SU-DHL-6 (cell line): ENCODE data around the gene LGR4.

ENCODE experiments used
- H2AFZ ChIP-seq: fragments of 200-600 bp; sonication (generic); 2 replicates; pipeline ENCODE4 v1.6.1; 2014; ENCODE audit warnings: low read depth, mild to moderate bottlenecking, moderate library complexity, mixed read lengths, antibody characterized with exemption, low read length; ENCODE audit not compliant: severe bottlenecking
- H3F3A ChIP-seq: fragments of 200-600 bp; shearing (Covaris generic); 2 replicates; pipeline ENCODE4 v1.6.0; 2016; ENCODE audit warnings: antibody characterized with exemption, mild to moderate bottlenecking; ENCODE audit not compliant: insufficient read depth
- H3K27ac ChIP-seq: fragments of 200-600 bp; sonication (generic); 2 replicates; pipeline ENCODE4 v1.5.1; 2016; ENCODE audit warnings: low read depth, mild to moderate bottlenecking, low read length, moderate library complexity, mixed read lengths
- H3K27me3 ChIP-seq: fragments of 200-600 bp; sonication (generic), shearing (Covaris generic); 2 replicates; pipeline ENCODE4 v1.6.0; 2014; ENCODE audit warnings: mild to moderate bottlenecking, low read length
- H3K36me3 ChIP-seq: fragments of 200-600 bp; sonication (generic); 2 replicates; pipeline ENCODE4 v1.6.1; 2014; ENCODE audit warnings: mild to moderate bottlenecking, low read length, mixed read lengths
- H3K4me2 ChIP-seq: fragments of 300-600, 200-600 bp; shearing (Covaris generic), sonication (generic); 2 replicates; pipeline ENCODE4 v1.6.0; 2014; ENCODE audit warnings: low read length, low read depth, mild to moderate bottlenecking; ENCODE audit not compliant: poor library complexity, severe bottlenecking
- H3K4me3 ChIP-seq: fragments of 200-600 bp; sonication (generic); 2 replicates; pipeline ENCODE4 v1.5.1; 2014; ENCODE audit warnings: antibody characterized with exemption, low read length, mild to moderate bottlenecking, mixed read lengths; ENCODE audit not compliant: insufficient read depth, poor library complexity, severe bottlenecking
- H3K79me2 ChIP-seq: fragments of 200-600 bp; sonication (generic); 2 replicates; pipeline ENCODE4 v1.6.1; 2014; ENCODE audit warnings: mild to moderate bottlenecking, low read length, moderate library complexity; ENCODE audit not compliant: insufficient read depth
- H3K9ac ChIP-seq: fragments of 200-600 bp; sonication (generic); 2 replicates; pipeline ENCODE4 v1.7.0; 2014; ENCODE audit warnings: mild to moderate bottlenecking, low read length
- H3K9me2 ChIP-seq: fragments of 200-600 bp; sonication (generic); replicated peaks from 2 replicates; pipeline ENCODE4 v1.6.1; 2014; ENCODE audit warnings: low read length; ENCODE audit not compliant: insufficient read depth
- H3K9me3 ChIP-seq: fragments of 200-600 bp; sonication (generic); 2 replicates; pipeline ENCODE4 v1.6.1; 2014; ENCODE audit warnings: low read length, mixed read lengths; ENCODE audit not compliant: insufficient read depth
- H4K20me1 ChIP-seq: fragments of 200-600 bp; sonication (generic); 2 replicates; pipeline ENCODE4 v1.6.1; 2014; ENCODE audit warnings: low read depth, mild to moderate bottlenecking, antibody characterized with exemption, low read length, moderate library complexity, mixed read lengths
- CTCF ChIP-seq: fragments of 200-600 bp; sonication (generic); IDR thresholded peaks from one replicate; pipeline ENCODE4 v1.5.1; 2017; ENCODE audit warnings: antibody characterized with exemption, mild to moderate bottlenecking, low read length, moderate library complexity; ENCODE audit not compliant: insufficient read depth, poor library complexity, severe bottlenecking
- EZH2phosphoT487 ChIP-seq: fragments of 200-600 bp; sonication (generic), shearing (Covaris generic); conservative IDR thresholded peaks from 2 replicates; pipeline ENCODE4 v1.6.1; 2018; ENCODE audit warnings: mild to moderate bottlenecking, antibody characterized with exemption, low read length, moderate library complexity, mixed read lengths

LGR4 gene

GRCh38 chr11:27396259-27396839 is 76.2 kb downstream of the LGR4 start:
- H3K36me3 ChIP-seq, result no peaks in the 10 kb centered on the region
- H3K4me3 ChIP-seq, result no peak overlapping the region
- H2AFZ ChIP-seq, result no peak overlapping the region
- no peaks in the 10 kb centered on the region for H3K9me3 ChIP-seq
- H4K20me1 ChIP-seq, result no peaks in the 10 kb centered on the region
- H3K79me2 ChIP-seq, result no peaks in the 10 kb centered on the region
- H3K27ac ChIP-seq, result no peak overlapping the region
- TF ChIP-seq CTCF (no peak), EZH2phosphoT487 (no peak)
- H3K9me2 ChIP-seq, result no peaks in the 10 kb centered on the region
- no peak overlapping the region for H3K4me2 ChIP-seq
- no peaks in the 10 kb centered on the region for H3F3A ChIP-seq
- no peaks in the 10 kb centered on the region for H3K27me3 ChIP-seq
- no peak overlapping the region for H3K9ac ChIP-seq

- Histone ChIP-seq H3K4me2 (no peak overlapping the region), H3K9me2 (no peaks in the 10 kb centered on the region), H3F3A (no peaks in the 10 kb centered on the region), H2AFZ (no peak overlapping the region), H3K4me3 (no peak overlapping the region), H3K9me3 (no peaks in the 10 kb centered on the region), H3K36me3 (no peaks in the 10 kb centered on the region), H3K79me2 (no peaks in the 10 kb centered on the region), H3K27me3 (no peaks in the 10 kb centered on the region), H3K9ac (no peak overlapping the region), H3K27ac (no peak overlapping the region), H4K20me1 (no peaks in the 10 kb centered on the region)
- TF ChIP-seq EZH2phosphoT487 (no peak), CTCF (no peak)
These were observed 76.9 kb downstream of the LGR4 start for GRCh38 chr11:27395556-27396258.

GRCh38 chr11:27394781-27395228 is 77.8 kb downstream of the LGR4 start:
- Histone ChIP-seq H3K4me3 (no peak overlapping the region), H3K9me3 (no peaks in the 10 kb centered on the region), H3K4me2 (no peak overlapping the region), H4K20me1 (no peaks in the 10 kb centered on the region), H3K9me2 (no peaks in the 10 kb centered on the region), H3K36me3 (no peaks in the 10 kb centered on the region), H3K79me2 (no peaks in the 10 kb centered on the region), H3K27me3 (no peaks in the 10 kb centered on the region), H3F3A (no peaks in the 10 kb centered on the region), H2AFZ (no peak overlapping the region), H3K9ac (no peak overlapping the region), H3K27ac (no peak overlapping the region)
- TF ChIP-seq CTCF (no peak), EZH2phosphoT487 (no peak)
